GM19463 (cell line): Measurements from ENCODE around the gene AFAP1L1.
A peak's percentile ranks its signal among the peaks of the same experiment; 100 is the strongest.
"Not testable (repeated sequence)": the region's sequence is repeated elsewhere in the genome, so short reads cannot be mapped to it uniquely, and the experiment has no call there.

Experiments
- ATAC-seq: cut with Tn5 transposase; IDR thresholded peaks from one replicate; pipeline ENCODE4 v1.9.1; 2021; ENCODE audit warnings: mild to moderate bottlenecking, moderate library complexity; ENCODE audit not compliant: unreplicated experiment

AFAP1L1 gene

GRCh38 chr5:149260761-149261160 lies 10.9 kb upstream of the AFAP1L1 start:
- ATAC-seq = no peak

- ATAC-seq = no peak
These were observed 10.4 kb upstream of the AFAP1L1 start for GRCh38 chr5:149261246-149261645.

GRCh38 chr5:149262315-149262714 lies 9.3 kb upstream of the AFAP1L1 start:
- no peak for ATAC-seq

GRCh38 chr5:149264439-149265067 lies 7.1 kb upstream of the AFAP1L1 start:
- ATAC-seq = peak; percentile 88

- ATAC-seq = no peak
These were observed 6.6 kb upstream of the AFAP1L1 start for GRCh38 chr5:149265068-149265465.

GRCh38 chr5:149265597-149265996 lies 6.1 kb upstream of the AFAP1L1 start:
- ATAC-seq = no peak

GRCh38 chr5:149267241-149267973 lies 4.3 kb upstream of the AFAP1L1 start:
- ATAC-seq = no peak

- no peak for ATAC-seq
These were observed 2.6 kb upstream of the AFAP1L1 start for GRCh38 chr5:149268928-149269557.

- ATAC-seq = no peak
These were observed 404 bp upstream of the AFAP1L1 start for GRCh38 chr5:149271195-149271715.

GRCh38 chr5:149272781-149273180 lies 1.1 kb downstream of the AFAP1L1 start:
- not testable (repeated sequence) for ATAC-seq

- ATAC-seq = no peak
These were observed 1.6 kb downstream of the AFAP1L1 start for GRCh38 chr5:149273237-149273636.

- ATAC-seq = no peak
These were observed 2.3 kb downstream of the AFAP1L1 start for GRCh38 chr5:149273950-149274349.

- no peak for ATAC-seq
These were observed 3.3 kb downstream of the AFAP1L1 start for GRCh38 chr5:149274939-149275338.

GRCh38 chr5:149277801-149278200 lies 6.1 kb downstream of the AFAP1L1 start:
- no peak for ATAC-seq

- ATAC-seq = no peak
These were observed 7.0 kb downstream of the AFAP1L1 start for GRCh38 chr5:149278451-149279210.

GRCh38 chr5:149279661-149280060 lies 8.0 kb downstream of the AFAP1L1 start:
- ATAC-seq = no peak

- ATAC-seq = no peak
These were observed 8.5 kb downstream of the AFAP1L1 start for GRCh38 chr5:149280124-149280523.

- no peak for ATAC-seq
These were observed 9.1 kb downstream of the AFAP1L1 start for GRCh38 chr5:149280802-149281201.

GRCh38 chr5:149282027-149282965 lies 10.6 kb downstream of the AFAP1L1 start:
- no peak for ATAC-seq

- ATAC-seq = no peak
These were observed 11.3 kb downstream of the AFAP1L1 start for GRCh38 chr5:149282966-149283332.
